Endothelial cell of hepatic sinusoid (primary cell): ENCODE results near the gene CLK1.
"Not testable (repeated sequence)": the region's sequence is repeated elsewhere in the genome, so short reads cannot be mapped to it uniquely, and the experiment has no call there.

ENCODE experiments used
- in situ Hi-C: cut with HindIII; loops from 2 replicates; pipeline ENCODE4 v1.10.0; 2017; ENCODE audit warnings: low sequenced_read_pairs

Gene CLK1

GRCh38 chr2:200864176-200865034, at the start of gene CLK1:
TSS of gene CLK1 (minus strand) at chr2:200864658. CDS start at chr2:200861862, 2,796 bp downstream.
- in situ Hi-C loops: no loop called here

GRCh38 chr2:200913654-200914053, 49.2 kb upstream of the CLK1 start:
- in situ Hi-C loops: loop anchor here (10.0 to 25.0 kb wide), 2 partner anchors 274 to 451 kb away; partner anchors contain the start of gene CASP10

- in situ Hi-C loops: loop anchor here (10.0 to 25.0 kb wide), 2 partner anchors 277 to 455 kb away; partner anchors contain the start of gene CASP10
Observed at GRCh38 chr2:200909958-200910357, 45.5 kb upstream of the CLK1 start.

GRCh38 chr2:200905618-200906296, 41.3 kb upstream of the CLK1 start:
- in situ Hi-C loops: loop anchor here (25.0 kb wide), 1 partner anchor 282 kb away; the partner anchor contains the start of gene CASP10

- in situ Hi-C loops: loop anchor here (25.0 kb wide), 1 partner anchor 286 kb away; the partner anchor contains the start of gene CASP10
Observed at GRCh38 chr2:200901459-200902072, 37.1 kb upstream of the CLK1 start.

GRCh38 chr2:200899482-200899881, 35.0 kb upstream of the CLK1 start:
- in situ Hi-C loops: no loop called here

- in situ Hi-C loops: no loop called here
Observed at GRCh38 chr2:200888704-200889625, 24.5 kb upstream of the CLK1 start, which contains the start of the genes NIF3L1 and PPIL3. TSS of gene NIF3L1 (plus strand) at chr2:200889371. CDS start at chr2:200891944, 2,573 bp downstream. TSS of gene PPIL3 (minus strand) at chr2:200889077. CDS start at chr2:200887615, 1,462 bp downstream.

GRCh38 chr2:200881715-200882249, 17.3 kb upstream of the CLK1 start:
- in situ Hi-C loops: not testable (repeated sequence)

GRCh38 chr2:200878289-200878880, 13.9 kb upstream of the CLK1 start:
- in situ Hi-C loops: no loop called here

- in situ Hi-C loops: no loop called here
Observed at GRCh38 chr2:200877443-200877842, 13.0 kb upstream of the CLK1 start.

- in situ Hi-C loops: no loop called here
Observed at GRCh38 chr2:200873560-200873959, 9.1 kb upstream of the CLK1 start.

- in situ Hi-C loops: no loop called here
Observed at GRCh38 chr2:200871151-200871550, 6.7 kb upstream of the CLK1 start.

GRCh38 chr2:200869014-200869413, 4.6 kb upstream of the CLK1 start:
- in situ Hi-C loops: no loop called here

GRCh38 chr2:200863782-200864175, 679 bp downstream of the CLK1 start:
- in situ Hi-C loops: no loop called here

- in situ Hi-C loops: no loop called here
Observed at GRCh38 chr2:200862532-200863000, 1.9 kb downstream of the CLK1 start.

GRCh38 chr2:200861617-200862155, 2.8 kb downstream of the CLK1 start:
- in situ Hi-C loops: no loop called here

- in situ Hi-C loops: no loop called here
Observed at GRCh38 chr2:200860092-200860795, 4.2 kb downstream of the CLK1 start.

- in situ Hi-C loops: no loop called here
Observed at GRCh38 chr2:200856806-200857205, 7.7 kb downstream of the CLK1 start.
